Keratinocyte (primary cell): ENCODE results near the gene RNPEP. TPM values are rescaled to one million over a fixed set of nuclear protein-coding genes. Genes with fewer than 3 reads are reported as not detected.
"Not testable (repeated sequence)": the region's sequence is repeated elsewhere in the genome, so short reads cannot be mapped to it uniquely, and the experiment has no call there.

Experiments
- DNase-seq: peaks from one replicate; pipeline ENCODE4 v3.0.0-alpha.2; 2011; ENCODE audit warnings: low read depth, missing footprints, low spot score
- FAIRE-seq: peaks from 2 replicates; lab custom pipeline; 2011; peaks lifted over from hg19 to GRCh38; lab: Jason Lieb, UNC
- H2AFZ ChIP-seq: 2 replicates; pipeline ENCODE4 v1.6.0; 2012; ENCODE audit warnings: low read length, control low read depth, inconsistent platforms; ENCODE audit not compliant: control insufficient read depth
- H3K27ac ChIP-seq: 2 replicates; pipeline ENCODE4 v1.5.1; 2011; ENCODE audit warnings: low read length; ENCODE audit not compliant: control insufficient read depth, insufficient read depth
- H3K27me3 ChIP-seq: 3 replicates; pipeline ENCODE4 v1.6.0; 2011; ENCODE audit warnings: low read length; ENCODE audit not compliant: control insufficient read depth, insufficient read depth; ENCODE audit errors: extremely low read depth
- H3K36me3 ChIP-seq, 2 experiments: 2 replicates in 1 of 2; 3 replicates in 1 of 2; pipeline ENCODE4 v1.5.1; 2011; ENCODE audit warnings: low read length in 2 of 2, mild to moderate bottlenecking in 1 of 2; ENCODE audit not compliant: control insufficient read depth in 2 of 2, insufficient read depth in 2 of 2; ENCODE audit errors: extremely low read depth in 1 of 2
- H3K4me1 ChIP-seq: 3 replicates; pipeline ENCODE4 v1.5.1; 2011; ENCODE audit warnings: low read length; ENCODE audit not compliant: control insufficient read depth, insufficient read depth; ENCODE audit errors: extremely low read depth
- H3K4me2 ChIP-seq: 3 replicates; pipeline ENCODE4 v1.6.0; 2011; ENCODE audit warnings: low read depth, low read length; ENCODE audit not compliant: control insufficient read depth, insufficient read depth; ENCODE audit errors: extremely low read depth
- H3K4me3 ChIP-seq, 3 experiments: fragments of 200-600 bp in 1 of 3; sonication (generic) in 1 of 3; 2 replicates in 2 of 3; 3 replicates in 1 of 3; pipeline ENCODE4 v1.5.1; 2011 to 2016; ENCODE audit warnings: low read length in 3 of 3, mild to moderate bottlenecking in 3 of 3, control low read depth in 2 of 3, inconsistent platforms in 1 of 3, low read depth in 1 of 3, mixed read lengths in 1 of 3, mixed run types in 1 of 3, moderate library complexity in 1 of 3; ENCODE audit not compliant: control insufficient read depth in 2 of 3, insufficient read depth in 2 of 3; ENCODE audit errors: extremely low read depth in 1 of 3
- H3K79me2 ChIP-seq: 2 replicates; pipeline ENCODE4 v1.6.0; 2012; ENCODE audit warnings: low read length; ENCODE audit not compliant: control insufficient read depth, insufficient read depth
- H3K9ac ChIP-seq: 3 replicates; pipeline ENCODE4 v1.6.0; 2011; ENCODE audit warnings: low read length; ENCODE audit not compliant: control insufficient read depth, insufficient read depth; ENCODE audit errors: extremely low read depth
- H3K9me1 ChIP-seq: 3 replicates; pipeline ENCODE4 v1.6.0; 2011; ENCODE audit warnings: low read length; ENCODE audit not compliant: control insufficient read depth, insufficient read depth; ENCODE audit errors: extremely low read depth
- H3K9me3 ChIP-seq: 2 replicates; pipeline ENCODE4 v1.5.1; 2012; ENCODE audit warnings: low read depth, low read length; ENCODE audit not compliant: control insufficient read depth
- H4K20me1 ChIP-seq: 3 replicates; pipeline ENCODE4 v1.6.0; 2011; ENCODE audit warnings: low read length; ENCODE audit not compliant: control insufficient read depth, insufficient read depth; ENCODE audit errors: extremely low read depth
- CTCF ChIP-seq, 3 experiments: IDR thresholded peaks in 1 of 3; conservative IDR thresholded peaks in 1 of 3; optimal IDR thresholded peaks in 1 of 3; 2 replicates in 2 of 3; 3 replicates in 1 of 3; pipeline versions ENCODE3 to v1.5.1; 2011; ENCODE audit warnings: low read length in 3 of 3, mild to moderate bottlenecking in 3 of 3, moderate library complexity in 2 of 3, control low read depth in 1 of 3, inconsistent platforms in 1 of 3; ENCODE audit not compliant: insufficient read depth in 2 of 3; ENCODE audit errors: extremely low read depth in 1 of 3
- EZH2 ChIP-seq: IDR thresholded peaks from one replicate; pipeline ENCODE4 v1.6.1; 2012; ENCODE audit warnings: inconsistent platforms, mild to moderate bottlenecking, low read length, moderate library complexity
- dilution Hi-C: fragments of 300-500 bp; cut with MboI; formaldehyde crosslinking; loops from one replicate; pipeline ENCODE4 v1.7.0; 2020; ENCODE audit warnings: low sequenced_read_pairs; ENCODE audit not compliant: extremely low pct_ligation_motif_present
- polyA plus RNA-seq, 5 experiments: library from polyadenylated mRNA; depleted of rRNA in 3 of 5; stranded (reverse) in 3 of 5; stranded (forward) in 1 of 5; unstranded in 1 of 5; fragments of >200 nt; gene quantifications; 1 replicate in 1 of 5; 2 replicates in 3 of 5; 3 replicates in 1 of 5; pipeline versions ENCODE4 v1.2.1 to v1.2.3, GENCODE V29; 2011 to 2012; ENCODE audit warnings: missing spikeins in 2 of 5, low read depth in 1 of 5, low replicate concordance in 1 of 5
- small RNA-seq, 3 experiments: library from RNA; depleted of rRNA; stranded (forward); fragments of <200 nt; gene quantifications; one replicate each; pipeline ENCODE3, GENCODE V24; 2012; ENCODE audit warnings: low read depth in 3 of 3, low replicate concordance in 1 of 3; ENCODE audit not compliant: insufficient read length in 3 of 3

Gene RNPEP
- polyA plus RNA-seq, 1 donor (not counting 4 experiments of a cell fraction or from before 2014, with no cell fraction given): 63.0 TPM

GRCh38 chr1:202054094-202054493 is 71.6 kb downstream of the RNPEP start:
- Histone ChIP-seq H3K36me3 (no peaks in the 10 kb centered on the region), H3K9me1 (no peaks in the 10 kb centered on the region), H3K27me3 (no peaks in the 10 kb centered on the region), H3K9me3 (no peaks in the 10 kb centered on the region), H3K27ac (no peak overlapping the region), H2AFZ (no peak overlapping the region), H3K79me2 (no peaks in the 10 kb centered on the region), H3K4me1 (peaks cover 21% of the 10 kb centered on the region), H3K4me3 (no peak overlapping the region), H3K9ac (no peak overlapping the region), H4K20me1 (no peaks in the 10 kb centered on the region), H3K4me2 (no peak overlapping the region)
- no peak for FAIRE-seq
- dilution Hi-C loops: no loop called here
- DNase-seq: no peak
- no peak for TF ChIP-seq CTCF (optimal IDR thresholded peaks at IDR 0.05 in 1 of 3, IDR thresholded peaks at IDR 0.05 in 1 of 3, conservative IDR thresholded peaks at IDR 0.05 in 1 of 3; ENCODE audit: extremely low read depth in 1 of 3, insufficient read depth in 2 of 3, low read length in 3 of 3)
- no peak for TF ChIP-seq EZH2

GRCh38 chr1:202054673-202055072 is 72.2 kb downstream of the RNPEP start:
- H2AFZ ChIP-seq, H3K36me3 ChIP-seq, H3K9me1 ChIP-seq, H4K20me1 ChIP-seq, dilution Hi-C loops, H3K9me3 ChIP-seq, H3K27me3 ChIP-seq, DNase-seq, H3K27ac ChIP-seq, H3K4me2 ChIP-seq, H3K4me3 ChIP-seq, H3K79me2 ChIP-seq, H3K9ac ChIP-seq, FAIRE-seq: not testable (repeated sequence)
- H3K4me1 ChIP-seq: peaks cover 21% of the 10 kb centered on the region

Small RNA genes lying within 50 kb of the gene (small RNA-seq; reads per million reads assigned to genes)
- gene AL691482.1 (0 reads per million in 3 experiments), gene AL691482.2 (0 reads per million in 3 experiments), gene MIR6740 (0 to 0.25 (median 0) reads per million in 3 experiments), gene RF00156 (0 reads per million in 3 experiments)

Other genes starting within 250 kb of the RNPEP start
- gene IPO9, start 153.5 kb upstream of the RNPEP start, polyA plus RNA-seq: 32.5 to 38.9 TPM (median 35.8 TPM) in 3 replicates
- 2.2 to 5.8 TPM (median 4.0 TPM) in 3 replicates for gene SHISA4, start 93.8 kb upstream of the RNPEP start, polyA plus RNA-seq
- gene LMOD1, start 36.1 kb upstream of the RNPEP start, polyA plus RNA-seq: 0.01 TPM in 1 of 3 replicates, not detected in the others
- 72.5 to 116 TPM (median 102 TPM) in 3 replicates for gene TIMM17A, start 27.1 kb upstream of the RNPEP start, polyA plus RNA-seq
- gene ELF3, start 27.9 kb downstream of the RNPEP start, polyA plus RNA-seq: 0.23 to 1.1 TPM (median 0.51 TPM) in 3 replicates
- gene GPR37L1, start 140.3 kb downstream of the RNPEP start, polyA plus RNA-seq: 0.01 TPM in 2 of 3 replicates, not detected in the other
- gene ARL8A, start 162.1 kb downstream of the RNPEP start, polyA plus RNA-seq: 48.4 to 64.0 TPM (median 58.6 TPM) in 3 replicates
- gene PTPN7, start 178.0 kb downstream of the RNPEP start, polyA plus RNA-seq: 0.06 to 0.10 TPM in 2 of 3 replicates, not detected in the other
- gene LGR6, start 211.2 kb downstream of the RNPEP start, polyA plus RNA-seq: 0.39 to 1.5 TPM (median 0.42 TPM) in 3 replicates